SK-N-MC (cell line): ENCODE data around the gene MYO18B.

Source experiments
- EZH2 ChIP-seq: fragments of 200-600 bp; sonication (generic); IDR thresholded peaks from one replicate; pipeline ENCODE4 v1.6.1; 2017; ENCODE audit warnings: antibody characterized with exemption
- FOXP2 ChIP-seq: optimal IDR thresholded peaks from 2 replicates; pipeline ENCODE3; 2011; ENCODE audit warnings: mild to moderate bottlenecking, moderate library complexity; ENCODE audit not compliant: insufficient read depth; ENCODE audit errors: extremely low read length, control extremely low read depth
- POLR2AphosphoS5 ChIP-seq: IDR thresholded peaks from 2 replicates; pipeline ENCODE4 v1.6.1; 2012; ENCODE audit warnings: mild to moderate bottlenecking, low read depth, low read length, borderline replicate concordance

DNA sequence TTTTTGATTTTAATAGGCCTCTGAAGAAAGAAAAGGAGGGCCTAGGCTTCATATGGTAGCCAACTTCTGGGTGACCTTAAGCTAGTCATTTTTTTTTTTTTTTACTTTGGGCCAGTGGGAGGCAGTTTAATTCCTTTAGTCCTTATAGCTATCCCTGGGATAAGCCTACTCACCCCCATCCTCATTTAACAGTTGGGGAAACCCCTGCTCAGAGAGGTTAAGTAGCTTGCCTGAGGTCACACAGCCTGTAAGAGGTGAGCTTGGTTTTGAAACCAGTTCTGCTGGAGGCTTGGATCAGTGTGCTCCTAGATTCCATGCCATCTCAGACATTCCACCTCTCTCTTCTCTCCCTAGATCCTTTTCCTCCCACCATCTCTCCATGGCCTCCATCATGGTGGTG lies 86.4 kb downstream of the MYO18B start:
- TF ChIP-seq POLR2AphosphoS5 (no peak), FOXP2 (no peak), EZH2 (no peak)
